Neural crest cell (in vitro differentiated cells): Measurements from ENCODE around the gene SLC13A1. TPM values are rescaled to one million over a fixed set of nuclear protein-coding genes. Genes with fewer than 3 reads are reported as not detected.

Experiments used
- DNase-seq: peaks from one replicate; pipeline ENCODE4 v3.0.0; 2021; ENCODE audit warnings: low read depth, mixed read lengths, low spot score
- H3K27ac Mint-ChIP-seq: one replicate; pipeline ENCODE4 v1.8.0; 2021; ENCODE audit warnings: mild to moderate bottlenecking, mixed read lengths; ENCODE audit not compliant: unreplicated experiment
- H3K27me3 Mint-ChIP-seq: 2 replicates; pipeline ENCODE4 v1.8.0; 2021; ENCODE audit warnings: low read depth, mild to moderate bottlenecking, mixed read lengths
- H3K36me3 Mint-ChIP-seq: 2 replicates; pipeline ENCODE4 v1.8.0; 2021; ENCODE audit warnings: low read depth, mild to moderate bottlenecking, mixed read lengths
- H3K4me1 Mint-ChIP-seq: 2 replicates; pipeline ENCODE4 v1.8.0; 2021; ENCODE audit warnings: mixed read lengths
- H3K4me3 Mint-ChIP-seq: one replicate; pipeline ENCODE4 v1.8.0; 2021; ENCODE audit warnings: mild to moderate bottlenecking, mixed read lengths
- H3K9me3 Mint-ChIP-seq: 2 replicates; pipeline ENCODE4 v1.8.0; 2021; ENCODE audit warnings: mixed read lengths
- total RNA-seq: library from RNA; stranded (reverse); gene quantifications from 2 replicates; pipeline ENCODE4 v1.2.1, GENCODE V29; 2021
- TF ChIP-seq, protein P1 (sequence below): fragments of 200-600 bp; sonication (generic); conservative IDR thresholded peaks from 2 replicates; pipeline ENCODE4 v1.5.0; 2021; ENCODE audit warnings: antibody characterized with exemption, mild to moderate bottlenecking

SLC13A1 gene
- total RNA-seq, 1 donor from 2014 or later, result not detected

DNA sequence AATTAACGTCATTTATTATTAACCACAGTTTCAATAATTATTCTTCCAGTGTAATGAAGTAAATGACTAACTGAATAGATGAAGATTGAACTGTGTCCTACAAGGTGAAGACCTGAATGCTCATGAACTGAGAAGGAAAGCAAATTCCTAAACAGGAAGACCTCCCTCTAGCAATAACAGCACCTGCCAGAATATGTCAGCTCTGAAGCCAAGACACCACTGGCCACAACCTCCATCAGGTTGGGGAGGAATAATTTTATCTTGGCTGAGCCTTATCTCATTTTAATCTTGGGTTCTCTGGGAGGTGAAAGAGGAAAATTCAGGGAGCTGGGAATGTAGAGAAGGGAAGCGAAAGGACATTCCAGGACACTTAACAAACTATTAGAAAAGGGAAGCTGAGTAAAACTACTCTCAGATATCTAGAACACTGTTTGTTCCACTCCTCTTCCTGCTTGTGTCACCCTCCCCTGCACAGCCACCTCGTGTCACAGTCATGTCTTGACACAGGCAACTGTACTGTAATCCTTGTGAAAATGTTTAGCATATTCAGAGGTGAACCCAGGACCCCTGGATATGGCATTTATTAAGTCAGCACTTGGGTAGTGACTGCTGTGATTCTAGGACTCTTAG is 4.6 kb upstream of the SLC13A1 start:
- H3K27ac Mint-ChIP-seq, result no peak overlapping the region
- no peak overlapping the region for H3K4me3 Mint-ChIP-seq
- H3K36me3 Mint-ChIP-seq, result no peaks in the 10 kb centered on the region
- H3K9me3 Mint-ChIP-seq, result no peaks in the 10 kb centered on the region
- H3K4me1 Mint-ChIP-seq, result no peaks in the 10 kb centered on the region
- TF ChIP-seq, protein P1, sequence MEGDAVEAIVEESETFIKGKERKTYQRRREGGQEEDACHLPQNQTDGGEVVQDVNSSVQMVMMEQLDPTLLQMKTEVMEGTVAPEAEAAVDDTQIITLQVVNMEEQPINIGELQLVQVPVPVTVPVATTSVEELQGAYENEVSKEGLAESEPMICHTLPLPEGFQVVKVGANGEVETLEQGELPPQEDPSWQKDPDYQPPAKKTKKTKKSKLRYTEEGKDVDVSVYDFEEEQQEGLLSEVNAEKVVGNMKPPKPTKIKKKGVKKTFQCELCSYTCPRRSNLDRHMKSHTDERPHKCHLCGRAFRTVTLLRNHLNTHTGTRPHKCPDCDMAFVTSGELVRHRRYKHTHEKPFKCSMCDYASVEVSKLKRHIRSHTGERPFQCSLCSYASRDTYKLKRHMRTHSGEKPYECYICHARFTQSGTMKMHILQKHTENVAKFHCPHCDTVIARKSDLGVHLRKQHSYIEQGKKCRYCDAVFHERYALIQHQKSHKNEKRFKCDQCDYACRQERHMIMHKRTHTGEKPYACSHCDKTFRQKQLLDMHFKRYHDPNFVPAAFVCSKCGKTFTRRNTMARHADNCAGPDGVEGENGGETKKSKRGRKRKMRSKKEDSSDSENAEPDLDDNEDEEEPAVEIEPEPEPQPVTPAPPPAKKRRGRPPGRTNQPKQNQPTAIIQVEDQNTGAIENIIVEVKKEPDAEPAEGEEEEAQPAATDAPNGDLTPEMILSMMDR, result no peak
- DNase-seq, result no peak
- H3K27me3 Mint-ChIP-seq, result no peaks in the 10 kb centered on the region

DNA sequence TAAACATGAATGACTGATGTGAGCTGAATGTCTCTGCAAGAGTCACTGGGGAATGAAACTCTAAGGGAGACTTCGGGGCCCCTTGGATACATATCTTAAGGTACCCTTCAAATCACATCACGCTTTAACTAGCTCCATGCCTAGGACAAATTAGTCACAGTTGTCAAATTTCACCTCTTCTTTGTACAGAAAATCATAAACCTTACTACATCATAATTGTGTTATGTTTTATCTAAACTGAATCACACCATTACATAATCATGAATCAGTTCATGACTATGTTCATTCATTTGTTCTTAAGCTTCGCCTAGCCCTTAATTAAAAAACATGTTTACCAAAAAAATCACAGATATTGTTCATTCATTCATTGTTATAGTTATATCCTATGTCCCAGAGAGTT is 2.1 kb upstream of the SLC13A1 start:
- no peaks in the 10 kb centered on the region for H3K4me1 Mint-ChIP-seq

DNA sequence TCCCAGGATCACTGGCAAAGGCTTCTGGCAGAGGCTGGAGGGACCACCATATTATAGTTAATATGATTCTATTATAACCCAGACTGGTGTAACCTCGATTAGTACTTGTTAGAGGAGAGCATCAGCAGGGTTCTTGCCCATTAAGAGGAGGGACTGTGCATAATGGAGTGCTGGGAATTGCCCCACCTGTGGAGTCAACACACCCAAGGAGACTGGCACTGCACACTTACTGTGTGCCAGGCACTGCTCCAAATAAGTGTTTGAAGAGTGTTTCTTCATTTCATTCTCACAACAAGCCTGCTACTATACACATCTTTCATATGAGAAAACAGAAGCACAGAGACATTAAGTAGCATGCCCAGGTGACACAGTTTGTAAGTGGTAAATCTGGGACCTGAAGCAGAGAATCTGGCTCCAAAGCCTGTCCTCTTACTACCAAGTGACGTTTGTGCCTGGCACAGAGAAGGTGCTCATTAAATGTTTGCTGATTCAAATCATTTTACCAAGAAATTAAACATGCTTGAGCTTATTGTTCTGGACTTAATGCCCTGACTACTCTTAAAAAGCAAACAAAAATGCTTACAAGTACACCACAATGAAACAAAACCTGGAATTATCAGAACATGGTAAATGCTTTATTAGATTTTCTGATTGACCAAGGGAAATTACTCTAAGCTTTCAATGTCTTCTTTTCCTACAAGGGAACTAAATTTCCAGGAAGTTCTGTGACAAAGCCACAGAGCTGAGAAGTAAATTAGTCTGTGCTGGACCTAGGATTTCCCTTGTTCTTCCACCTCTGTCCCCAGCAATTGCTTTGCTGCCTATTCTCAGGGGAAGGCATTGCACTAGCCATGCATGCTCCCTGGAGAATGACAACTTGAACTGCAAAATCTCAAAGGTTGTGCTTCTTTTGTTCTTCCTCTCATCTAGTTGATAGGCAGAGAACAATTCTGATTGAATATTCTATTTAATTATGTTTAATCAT is 809 bp downstream of the SLC13A1 start:
- DNase-seq, result no peak
- no peaks in the 10 kb centered on the region for H3K9me3 Mint-ChIP-seq
- TF ChIP-seq, protein P1, result no peak
- no peak overlapping the region for H3K4me3 Mint-ChIP-seq
- no peaks in the 10 kb centered on the region for H3K4me1 Mint-ChIP-seq
- H3K36me3 Mint-ChIP-seq, result no peaks in the 10 kb centered on the region
- no peaks in the 10 kb centered on the region for H3K27me3 Mint-ChIP-seq
- no peak overlapping the region for H3K27ac Mint-ChIP-seq

More for the DNA sequence above, 2.1 kb upstream of the SLC13A1 start:
- H3K27me3 Mint-ChIP-seq, result no peaks in the 10 kb centered on the region
- H3K36me3 Mint-ChIP-seq, result no peaks in the 10 kb centered on the region
- no peaks in the 10 kb centered on the region for H3K9me3 Mint-ChIP-seq
- TF ChIP-seq, protein P1, result no peak
- H3K4me3 Mint-ChIP-seq, result no peak overlapping the region
- no peak overlapping the region for H3K27ac Mint-ChIP-seq
- DNase-seq, result no peak

DNA sequence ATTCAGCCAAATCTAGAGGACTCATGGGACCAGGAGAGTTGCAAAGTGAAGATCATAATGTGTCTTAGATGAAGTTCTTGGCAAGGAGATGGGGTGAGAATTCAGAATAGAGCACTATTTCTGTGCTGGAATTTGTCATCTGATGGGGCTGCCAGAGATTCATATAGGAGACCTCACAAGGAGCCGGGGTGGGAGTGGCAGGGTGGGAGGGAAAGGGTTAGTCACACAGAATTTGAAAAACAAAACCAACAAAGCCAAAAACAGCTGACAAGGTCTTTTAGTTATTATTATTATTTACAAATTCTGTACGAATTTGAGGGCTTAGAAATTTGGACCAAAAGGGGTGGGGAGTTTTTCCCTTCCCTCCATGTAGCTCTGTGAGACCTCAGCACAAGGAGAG is 1.7 kb downstream of the SLC13A1 start:
- TF ChIP-seq, protein P1, result no peak
- no peaks in the 10 kb centered on the region for H3K9me3 Mint-ChIP-seq
- no peaks in the 10 kb centered on the region for H3K4me1 Mint-ChIP-seq
- no peaks in the 10 kb centered on the region for H3K27me3 Mint-ChIP-seq
- no peak for DNase-seq
- H3K4me3 Mint-ChIP-seq, result no peak overlapping the region
- H3K36me3 Mint-ChIP-seq, result no peaks in the 10 kb centered on the region
- H3K27ac Mint-ChIP-seq, result no peak overlapping the region

DNA sequence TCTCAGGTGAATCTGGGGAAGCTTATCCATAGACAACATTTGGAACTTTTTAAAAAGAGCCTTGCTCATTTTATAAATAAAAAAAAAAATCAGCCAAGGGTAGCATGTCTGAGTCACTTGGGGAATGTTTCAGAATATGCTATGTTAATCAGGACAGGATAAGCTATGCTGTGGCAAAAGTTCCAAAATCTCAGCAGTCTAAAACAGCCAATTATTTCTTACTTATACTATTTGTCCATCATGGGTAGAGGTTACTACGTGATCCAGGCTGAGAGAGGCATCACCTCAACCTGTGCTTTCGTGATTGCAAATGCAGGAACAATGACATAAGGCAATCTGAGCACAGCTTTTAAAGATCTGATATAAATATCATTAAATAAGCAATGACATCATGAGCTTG is 6.5 kb downstream of the SLC13A1 start:
- TF ChIP-seq, protein P1, result no peak
- H3K4me3 Mint-ChIP-seq, result no peak overlapping the region
- H3K9me3 Mint-ChIP-seq, result peaks cover 3% of the 10 kb centered on the region
- H3K27ac Mint-ChIP-seq, result no peak overlapping the region
- H3K27me3 Mint-ChIP-seq, result no peaks in the 10 kb centered on the region
- DNase-seq, result no peak
- no peaks in the 10 kb centered on the region for H3K36me3 Mint-ChIP-seq
- no peaks in the 10 kb centered on the region for H3K4me1 Mint-ChIP-seq
